IPS-15b (cell line): ENCODE results near the gene ASXL3.

Experiments
- H3K27me3 ChIP-seq: one replicate; pipeline ENCODE4 v1.6.1; 2013; ENCODE audit warnings: low read length; ENCODE audit not compliant: control insufficient read depth, insufficient read depth
- H3K36me3 ChIP-seq: one replicate; pipeline ENCODE4 v1.6.1; 2013; ENCODE audit warnings: low read length; ENCODE audit not compliant: control insufficient read depth, insufficient read depth
- H3K4me1 ChIP-seq: one replicate; pipeline ENCODE4 v1.6.1; 2013; ENCODE audit warnings: mild to moderate bottlenecking, low read length; ENCODE audit not compliant: control insufficient read depth, insufficient read depth
- H3K4me3 ChIP-seq: one replicate; pipeline ENCODE4 v1.5.1; 2013; ENCODE audit warnings: low read depth, low read length
- H3K9ac ChIP-seq: one replicate; pipeline ENCODE4 v1.6.1; 2013; ENCODE audit warnings: low read depth, mild to moderate bottlenecking, low read length
- H3K9me3 ChIP-seq: one replicate; pipeline ENCODE4 v1.6.1; 2013; ENCODE audit warnings: mild to moderate bottlenecking, low read length; ENCODE audit not compliant: control insufficient read depth, insufficient read depth

The ASXL3 gene

GRCh38 chr18:33781429-33781828, 203.4 kb downstream of the ASXL3 start:
- H3K4me3 ChIP-seq = no peak overlapping the region
- H3K9me3 ChIP-seq = no peaks in the 10 kb centered on the region
- no peaks in the 10 kb centered on the region for H3K4me1 ChIP-seq
- H3K27me3 ChIP-seq = no peaks in the 10 kb centered on the region
- H3K36me3 ChIP-seq = no peaks in the 10 kb centered on the region
- no peak overlapping the region for H3K9ac ChIP-seq
